Activated T-helper 1 cell treated with anti-CD3 and anti-CD28 coated beads, Interleukin-12 subunit alpha, Interleukin-12 subunit beta, Interleukin-2, Interleukin-4 antibody, amounts not matched to agents 30 ng/mL and 10 ng/mL and 1 ng/mL, durations not matched to agents 14 hours and 24 hours and 36 hours (primary cell): ENCODE data around the gene GMIP. TPM values are rescaled to one million over a fixed set of nuclear protein-coding genes. Genes with fewer than 3 reads are reported as not detected.

Experiments
- DNase-seq: peaks from one replicate; pipeline ENCODE4 v3.0.0; 2021; ENCODE audit warnings: low spot score
- H3K27ac Mint-ChIP-seq: one replicate; pipeline ENCODE4 v1.8.0; 2021; ENCODE audit warnings: mild to moderate bottlenecking, mixed read lengths
- H3K27me3 Mint-ChIP-seq: one replicate; pipeline ENCODE4 v1.8.0; 2022; ENCODE audit warnings: mild to moderate bottlenecking, moderate library complexity, mixed read lengths; ENCODE audit not compliant: insufficient read depth
- H3K36me3 Mint-ChIP-seq: one replicate; pipeline ENCODE4 v1.8.0; 2021; ENCODE audit warnings: low read depth, mixed read lengths
- H3K4me1 Mint-ChIP-seq: one replicate; pipeline ENCODE4 v1.8.0; 2021; ENCODE audit warnings: low read depth, mixed read lengths
- H3K4me3 Mint-ChIP-seq: one replicate; pipeline ENCODE4 v1.8.0; 2021; ENCODE audit warnings: mild to moderate bottlenecking, moderate library complexity, mixed read lengths
- H3K9me3 Mint-ChIP-seq: one replicate; pipeline ENCODE4 v1.8.0; 2021; ENCODE audit warnings: mixed read lengths
- intact Hi-C: fragments of 100-400 bp; cut with micrococcal nuclease; formaldehyde crosslinking; loops from one replicate; pipeline ENCODE4 v1.15.1; 2024
- total RNA-seq: library from RNA; stranded (reverse); gene quantifications from 2 replicates; pipeline ENCODE4 v1.2.3, GENCODE V29; 2022

Gene GMIP
- total RNA-seq, 1 donor from 2014 or later, result 71.6 TPM

DNA sequence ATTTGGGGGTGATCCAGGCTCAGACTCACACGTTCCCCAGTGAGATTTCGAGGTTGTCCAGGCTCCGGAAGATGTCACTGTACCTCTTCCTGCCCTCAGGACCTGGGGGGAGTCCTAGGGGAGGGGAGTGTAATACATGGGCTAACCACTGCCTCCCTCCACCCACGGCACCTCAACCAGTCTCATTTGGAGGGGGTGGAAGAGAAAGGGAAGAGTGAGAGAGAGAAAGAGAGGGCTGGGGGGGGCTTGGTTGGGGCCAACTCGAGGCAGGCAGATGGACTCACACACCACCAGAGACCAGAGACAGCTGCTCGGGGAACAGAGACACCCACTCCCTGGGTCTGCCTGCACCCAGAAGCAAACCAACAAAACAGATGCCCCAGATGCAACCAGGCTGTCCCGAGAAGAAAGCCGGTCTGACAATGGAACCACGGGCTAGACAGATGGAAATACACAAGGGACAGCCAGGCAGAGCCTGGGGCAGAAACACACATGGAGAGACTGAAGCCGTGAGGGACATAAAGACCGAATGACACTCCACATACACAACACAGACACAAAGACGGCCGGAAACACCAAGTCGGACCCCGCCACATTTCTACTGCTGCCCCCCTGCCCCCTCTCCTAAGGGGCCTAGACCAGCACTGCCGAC, 825 bp downstream of the GMIP start:
- peak; percentile 32 for DNase-seq
- H3K4me1 Mint-ChIP-seq, result peaks cover 18% of the 10 kb centered on the region
- H3K36me3 Mint-ChIP-seq, result peaks cover 22% of the 10 kb centered on the region
- H3K4me3 Mint-ChIP-seq, result peak overlapping the region; percentile 95
- intact Hi-C loops, result loop anchor here (1.0 to 2.0 kb wide), 11 partner anchors 15 to 317 kb away; partner anchors contain the start of genes ATP13A1, NDUFA13 and PBX4
- H3K27me3 Mint-ChIP-seq, result no peaks in the 10 kb centered on the region
- H3K27ac Mint-ChIP-seq, result peak overlapping the region; percentile 93
- no peaks in the 10 kb centered on the region for H3K9me3 Mint-ChIP-seq

- Mint-ChIP-seq H3K4me1 (peaks cover 35% of the 10 kb centered on the region), H3K27ac (no peak overlapping the region), H3K9me3 (no peaks in the 10 kb centered on the region), H3K27me3 (no peaks in the 10 kb centered on the region), H3K4me3 (no peak overlapping the region), H3K36me3 (peaks cover 35% of the 10 kb centered on the region)
- DNase-seq, result no peak
- intact Hi-C loops, result no loop called here
Observed at GRCh38 chr19:19637523-19638251, 5.8 kb downstream of the GMIP start.

- H3K27me3 Mint-ChIP-seq, result no peaks in the 10 kb centered on the region
- no peak for DNase-seq
- intact Hi-C loops, result no loop called here
- H3K4me3 Mint-ChIP-seq, result no peak overlapping the region
- no peaks in the 10 kb centered on the region for H3K9me3 Mint-ChIP-seq
- no peak overlapping the region for H3K27ac Mint-ChIP-seq
- H3K36me3 Mint-ChIP-seq, result peaks cover 32% of the 10 kb centered on the region
- H3K4me1 Mint-ChIP-seq, result peaks cover 31% of the 10 kb centered on the region
Observed at GRCh38 chr19:19637186-19637522, 6.3 kb downstream of the GMIP start.

DNA sequence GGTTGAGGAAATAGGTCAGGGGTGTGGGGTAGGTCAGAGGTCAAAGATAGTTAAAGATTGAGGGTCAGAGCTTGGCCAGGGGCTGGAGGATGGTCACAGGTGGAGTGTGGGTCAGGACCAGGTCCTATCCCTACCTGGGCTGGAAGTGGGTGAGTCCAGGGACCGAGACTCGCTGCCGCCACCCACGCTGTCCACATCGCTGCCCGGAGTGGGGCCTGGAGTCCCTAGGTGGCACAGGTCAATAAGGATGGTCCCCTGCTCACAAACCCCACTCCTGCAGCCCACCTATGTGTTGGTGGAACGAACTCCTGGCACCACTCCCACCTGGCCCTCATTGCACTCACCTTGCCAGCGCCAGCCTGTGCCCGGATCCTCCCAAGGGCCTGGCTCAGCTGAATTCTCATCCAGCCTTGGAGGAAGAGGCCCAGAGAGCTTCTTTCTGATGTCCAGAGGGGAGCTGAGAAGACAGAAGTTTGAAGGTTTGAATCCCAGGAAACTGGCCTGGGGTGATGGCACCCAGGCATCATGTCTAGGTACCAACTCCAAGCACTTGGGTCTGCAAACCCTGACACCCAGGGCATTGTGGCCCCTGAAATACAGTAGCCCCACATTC, 6.8 kb downstream of the GMIP start:
- Mint-ChIP-seq H3K4me3 (no peak overlapping the region), H3K27ac (no peak overlapping the region), H3K27me3 (no peaks in the 10 kb centered on the region), H3K9me3 (no peaks in the 10 kb centered on the region), H3K4me1 (peaks cover 26% of the 10 kb centered on the region), H3K36me3 (peaks cover 29% of the 10 kb centered on the region)
- intact Hi-C loops, result no loop called here
- no peak for DNase-seq

DNA sequence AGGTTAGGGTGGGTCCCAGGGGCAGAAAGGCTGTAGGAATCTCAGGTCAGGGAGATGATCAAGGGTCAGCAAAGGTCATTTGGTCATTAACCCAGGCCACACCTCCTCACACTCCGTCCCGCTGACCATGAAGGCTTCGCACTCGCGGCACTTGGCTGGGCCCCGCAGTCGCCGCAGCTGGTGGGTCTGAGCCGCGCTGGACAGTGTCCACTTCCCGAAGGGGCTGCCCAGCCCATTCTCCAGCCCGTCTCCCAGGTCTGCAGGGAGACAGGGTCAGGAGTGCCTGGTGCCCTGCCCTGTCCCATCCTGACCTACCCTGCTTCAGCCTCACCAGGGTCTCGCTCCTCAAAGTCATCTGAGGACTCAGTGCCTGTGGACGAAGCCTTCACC, 8.1 kb downstream of the GMIP start:
- no peak overlapping the region for H3K27ac Mint-ChIP-seq
- H3K4me3 Mint-ChIP-seq, result no peak overlapping the region
- DNase-seq, result no peak
- H3K9me3 Mint-ChIP-seq, result no peaks in the 10 kb centered on the region
- intact Hi-C loops, result no loop called here
- H3K27me3 Mint-ChIP-seq, result no peaks in the 10 kb centered on the region
- H3K4me1 Mint-ChIP-seq, result peaks cover 23% of the 10 kb centered on the region
- H3K36me3 Mint-ChIP-seq, result peaks cover 35% of the 10 kb centered on the region

- DNase-seq, result no peak
- intact Hi-C loops, result no loop called here
- no peaks in the 10 kb centered on the region for H3K9me3 Mint-ChIP-seq
- H3K4me1 Mint-ChIP-seq, result peaks cover 18% of the 10 kb centered on the region
- H3K27ac Mint-ChIP-seq, result peak overlapping the region; percentile 34
- H3K36me3 Mint-ChIP-seq, result peaks cover 36% of the 10 kb centered on the region
- H3K4me3 Mint-ChIP-seq, result no peak overlapping the region
- no peaks in the 10 kb centered on the region for H3K27me3 Mint-ChIP-seq
Observed at GRCh38 chr19:19634516-19635312, 8.7 kb downstream of the GMIP start.

GRCh38 chr19:19633711-19634515, 9.5 kb downstream of the GMIP start:
- Mint-ChIP-seq H3K27me3 (no peaks in the 10 kb centered on the region), H3K4me3 (no peak overlapping the region), H3K4me1 (peaks cover 18% of the 10 kb centered on the region), H3K27ac (peak overlapping the region; percentile 66), H3K36me3 (peaks cover 37% of the 10 kb centered on the region), H3K9me3 (no peaks in the 10 kb centered on the region)
- intact Hi-C loops, result no loop called here
- DNase-seq, result no peak

GRCh38 chr19:19632661-19633060, 10.8 kb downstream of the GMIP start:
- H3K9me3 Mint-ChIP-seq, result no peaks in the 10 kb centered on the region
- H3K36me3 Mint-ChIP-seq, result peaks cover 35% of the 10 kb centered on the region
- H3K27me3 Mint-ChIP-seq, result no peaks in the 10 kb centered on the region
- peaks cover 20% of the 10 kb centered on the region for H3K4me1 Mint-ChIP-seq
- no peak for DNase-seq
- intact Hi-C loops, result no loop called here
- H3K27ac Mint-ChIP-seq, result no peak overlapping the region
- no peak overlapping the region for H3K4me3 Mint-ChIP-seq

DNA sequence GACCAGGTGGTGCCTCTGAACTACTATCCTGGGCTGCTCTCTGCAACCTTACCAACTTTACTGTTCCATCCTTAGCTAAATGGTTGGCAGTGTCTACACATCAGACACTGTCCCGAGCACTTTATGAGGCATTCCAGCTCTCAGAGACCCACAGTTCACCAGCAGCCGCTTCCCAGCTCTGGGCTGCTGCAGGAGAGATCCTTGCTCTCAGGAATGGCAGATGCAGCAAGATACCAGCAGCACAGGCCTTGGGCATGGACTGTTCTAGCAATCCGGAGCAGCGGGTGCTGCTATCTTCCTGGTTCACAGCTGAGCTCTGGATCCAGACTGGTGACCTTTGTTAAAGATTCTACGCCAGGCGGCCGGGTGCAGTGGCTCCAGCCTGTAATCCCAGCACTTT, 12.1 kb downstream of the GMIP start:
- H3K27me3 Mint-ChIP-seq, result no peaks in the 10 kb centered on the region
- H3K4me1 Mint-ChIP-seq, result peaks cover 33% of the 10 kb centered on the region
- H3K36me3 Mint-ChIP-seq, result peaks cover 38% of the 10 kb centered on the region
- no peak overlapping the region for H3K4me3 Mint-ChIP-seq
- DNase-seq, result no peak
- no peaks in the 10 kb centered on the region for H3K9me3 Mint-ChIP-seq
- intact Hi-C loops, result no loop called here
- H3K27ac Mint-ChIP-seq, result no peak overlapping the region

DNA sequence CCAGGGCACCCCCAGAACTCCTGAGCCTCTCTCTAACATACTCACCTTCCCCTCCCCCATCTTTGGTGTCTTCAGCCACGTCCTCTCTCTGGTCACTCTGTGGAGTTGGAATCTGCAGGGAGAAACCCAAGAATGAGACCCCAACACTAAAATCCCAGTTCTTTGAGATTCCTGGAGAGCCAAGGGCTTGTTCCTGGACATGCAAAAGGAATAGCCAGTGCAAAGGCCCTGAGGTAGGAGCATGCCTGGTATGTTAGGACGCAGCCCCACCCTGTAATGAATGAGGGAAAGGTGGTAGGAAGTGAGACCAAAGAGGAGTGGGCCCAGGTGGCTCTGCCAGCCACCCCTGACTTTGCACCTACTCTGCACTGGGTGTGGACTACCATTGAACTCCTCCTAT, 13.0 kb downstream of the GMIP start:
- intact Hi-C loops, result no loop called here
- Mint-ChIP-seq H3K27ac (no peak overlapping the region), H3K4me3 (peak overlapping the region; percentile 11), H3K36me3 (peaks cover 37% of the 10 kb centered on the region), H3K9me3 (no peaks in the 10 kb centered on the region), H3K4me1 (peaks cover 33% of the 10 kb centered on the region), H3K27me3 (no peaks in the 10 kb centered on the region)
- DNase-seq, result no peak

DNA sequence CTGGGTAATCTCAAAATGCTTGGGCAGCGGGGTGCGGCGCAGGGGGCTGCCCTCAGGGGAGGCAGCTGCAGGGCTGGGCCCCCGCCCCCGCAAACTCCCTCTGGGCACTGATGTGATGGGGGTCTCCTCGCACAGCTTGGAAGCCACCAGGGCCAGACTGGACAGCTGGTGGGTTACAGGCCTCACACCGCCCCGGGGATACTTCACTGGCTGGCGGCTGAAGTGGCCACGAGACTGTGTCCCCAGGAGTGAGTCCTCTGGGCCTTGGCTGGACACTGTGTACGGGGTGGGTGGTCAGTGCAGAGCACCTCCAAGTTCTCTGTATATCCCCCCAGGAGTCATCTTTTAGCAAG, 13.4 kb downstream of the GMIP start:
- Mint-ChIP-seq H3K9me3 (no peaks in the 10 kb centered on the region), H3K36me3 (peaks cover 36% of the 10 kb centered on the region), H3K27me3 (no peaks in the 10 kb centered on the region), H3K27ac (no peak overlapping the region), H3K4me1 (peaks cover 32% of the 10 kb centered on the region), H3K4me3 (peak overlapping the region; percentile 11)
- DNase-seq, result no peak
- intact Hi-C loops, result no loop called here

GRCh38 chr19:19628501-19629134, 14.8 kb downstream of the GMIP start:
- Mint-ChIP-seq H3K4me1 (peaks cover 24% of the 10 kb centered on the region), H3K9me3 (no peaks in the 10 kb centered on the region), H3K27ac (peak overlapping the region; percentile 63), H3K36me3 (peaks cover 29% of the 10 kb centered on the region), H3K4me3 (peak overlapping the region; percentile 72), H3K27me3 (no peaks in the 10 kb centered on the region)
- no peak for DNase-seq
- intact Hi-C loops, result no loop called here
